Endothelial cell of umbilical vein (primary cell): ENCODE measurements around the gene SIM1.

Experiments used
- CTCF ChIP-seq, 2 donors: IDR thresholded peaks; 1 replicate in 1 of 2; 2 replicates in 1 of 2; pipeline ENCODE4 v1.5.1; 2011; ENCODE audit warnings: low read length in 2 of 2, mild to moderate bottlenecking in 2 of 2, moderate library complexity in 2 of 2, control low read depth in 1 of 2, inconsistent platforms in 1 of 2, low read depth in 1 of 2; ENCODE audit not compliant: insufficient read depth in 1 of 2; ENCODE audit errors: extremely low read depth in 1 of 2
- MYC ChIP-seq: IDR thresholded peaks from one replicate; pipeline ENCODE4 v1.6.1; 2011; ENCODE audit warnings: mild to moderate bottlenecking, low read depth, low read length
- POLR2A ChIP-seq: IDR thresholded peaks from 2 replicates; pipeline ENCODE4 v1.6.1; 2012; ENCODE audit warnings: low read depth, mild to moderate bottlenecking, control low read depth, low read length
- POLR2AphosphoS5 ChIP-seq: IDR thresholded peaks from 2 replicates; pipeline ENCODE4 v1.6.1; 2012; ENCODE audit warnings: low read depth, mild to moderate bottlenecking, control low read depth, low read length, moderate library complexity; ENCODE audit not compliant: insufficient read depth

- no peak for TF ChIP-seq CTCF (IDR thresholded peaks at IDR 0.05; ENCODE audit: extremely low read depth in 1 of 2, insufficient read depth in 1 of 2, low read depth in 1 of 2, low read length in 2 of 2)
- no peak for TF ChIP-seq MYC
- no peak for TF ChIP-seq POLR2AphosphoS5
- TF ChIP-seq POLR2A, result no peak
Measured at GRCh38 chr6:100457311-100457990, 7.3 kb downstream of the SIM1 start.
